Mesenchymal stem cell (in vitro differentiated cells and primary cell): ENCODE results near the gene HOXD13.

Source experiments
- DNase-seq: peaks from one replicate; pipeline ENCODE4 v3.0.0-alpha.2; 2013
- H2AFZ ChIP-seq: one replicate; pipeline ENCODE4 v1.6.1; 2013; ENCODE audit warnings: low read depth, mild to moderate bottlenecking, control low read depth, inconsistent platforms, low read length, moderate library complexity
- H2AK5ac ChIP-seq: 2 replicates; pipeline ENCODE4 v1.6.1; 2013; ENCODE audit warnings: low read length, moderate library complexity, mild to moderate bottlenecking, inconsistent platforms; ENCODE audit not compliant: severe bottlenecking
- H2BK120ac ChIP-seq: one replicate; pipeline ENCODE4 v1.6.1; 2013; ENCODE audit warnings: low read depth, mild to moderate bottlenecking, inconsistent platforms, low read length, moderate library complexity
- H2BK12ac ChIP-seq, 2 experiments: one replicate each; pipeline ENCODE4 v1.6.1; 2013; ENCODE audit warnings: inconsistent platforms in 2 of 2, low read length in 2 of 2, mild to moderate bottlenecking in 2 of 2, moderate library complexity in 2 of 2, control low read depth in 1 of 2
- H2BK15ac ChIP-seq: one replicate; pipeline ENCODE4 v1.6.1; 2013; ENCODE audit warnings: mild to moderate bottlenecking, low read depth, inconsistent platforms; ENCODE audit not compliant: poor library complexity, severe bottlenecking
- H2BK5ac ChIP-seq: 2 replicates; pipeline ENCODE4 v1.6.1; 2013; ENCODE audit warnings: low read depth, mild to moderate bottlenecking, low read length, control low read depth, inconsistent platforms; ENCODE audit not compliant: poor library complexity, severe bottlenecking
- H3K14ac ChIP-seq, 2 experiments: one replicate each; pipeline ENCODE4 v1.6.1; 2013; ENCODE audit warnings: inconsistent platforms in 2 of 2, low read length in 2 of 2, control low read depth in 1 of 2, mild to moderate bottlenecking in 1 of 2, moderate library complexity in 1 of 2
- H3K18ac ChIP-seq, 2 experiments: one replicate each; pipeline ENCODE4 v1.6.1; 2013; ENCODE audit warnings: inconsistent platforms in 2 of 2, low read length in 2 of 2, control low read depth in 1 of 2, low read depth in 1 of 2, mild to moderate bottlenecking in 1 of 2
- H3K23ac ChIP-seq, 2 experiments: one replicate each; pipeline ENCODE4 v1.6.1; 2013; ENCODE audit warnings: inconsistent platforms in 2 of 2, low read length in 2 of 2, mild to moderate bottlenecking in 2 of 2, moderate library complexity in 2 of 2, control low read depth in 1 of 2
- H3K27ac ChIP-seq: 2 replicates; pipeline ENCODE4 v1.5.1; 2013; ENCODE audit warnings: mild to moderate bottlenecking, moderate library complexity, low read length, control low read depth, inconsistent platforms; ENCODE audit not compliant: poor library complexity, severe bottlenecking
- H3K27me3 ChIP-seq, 2 experiments: 2 replicates each; pipeline versions ENCODE4 v1.6.1 to v1.7.0; 2013; ENCODE audit warnings: low read length in 2 of 2, mild to moderate bottlenecking in 2 of 2, moderate library complexity in 2 of 2, control low read depth in 1 of 2, inconsistent platforms in 1 of 2; ENCODE audit not compliant: control insufficient read depth in 1 of 2, insufficient read depth in 1 of 2
- H3K36me3 ChIP-seq, 2 experiments: 2 replicates each; pipeline versions ENCODE4 v1.6.1 to v1.7.0; 2013; ENCODE audit warnings: low read length in 2 of 2, control low read depth in 1 of 2, inconsistent platforms in 1 of 2, low read depth in 1 of 2, mild to moderate bottlenecking in 1 of 2; ENCODE audit not compliant: insufficient read depth in 2 of 2, control insufficient read depth in 1 of 2
- H3K4ac ChIP-seq, 2 experiments: one replicate each; pipeline ENCODE4 v1.6.1; 2013; ENCODE audit warnings: inconsistent platforms in 2 of 2, low read length in 2 of 2, mild to moderate bottlenecking in 2 of 2, moderate library complexity in 2 of 2, control low read depth in 1 of 2, low read depth in 1 of 2
- H3K4me1 ChIP-seq: 2 replicates; pipeline ENCODE4 v1.6.1; 2013; ENCODE audit warnings: low read depth, low read length, control low read depth; ENCODE audit not compliant: control insufficient read depth, insufficient read depth
- H3K4me2 ChIP-seq: 2 replicates; pipeline ENCODE4 v1.6.1; 2013; ENCODE audit warnings: low read length, mild to moderate bottlenecking, inconsistent platforms; ENCODE audit not compliant: poor library complexity, severe bottlenecking
- H3K4me3 ChIP-seq, 2 experiments: 2 replicates each; pipeline versions ENCODE4 v1.5.1 to v1.7.0; 2013; ENCODE audit warnings: low read length in 2 of 2, mild to moderate bottlenecking in 2 of 2, control low read depth in 1 of 2, low read depth in 1 of 2; ENCODE audit not compliant: insufficient read depth in 1 of 2
- H3K79me1 ChIP-seq: replicated peaks from 2 replicates; pipeline ENCODE4 v1.6.1; 2013; ENCODE audit warnings: mild to moderate bottlenecking, control low read depth, low read length, inconsistent platforms; ENCODE audit not compliant: poor library complexity, severe bottlenecking
- H3K9ac ChIP-seq: 2 replicates; pipeline ENCODE4 v1.7.0; 2013; ENCODE audit warnings: mild to moderate bottlenecking, low read length, moderate library complexity
- H3K9me3 ChIP-seq: 2 replicates; pipeline ENCODE4 v1.7.0; 2013; ENCODE audit warnings: mild to moderate bottlenecking, low read length; ENCODE audit not compliant: control insufficient read depth
- H4K8ac ChIP-seq: one replicate; pipeline ENCODE4 v1.6.1; 2013; ENCODE audit warnings: inconsistent platforms, mild to moderate bottlenecking, low read length, moderate library complexity
- H4K91ac ChIP-seq: one replicate; pipeline ENCODE4 v1.6.1; 2013; ENCODE audit warnings: mild to moderate bottlenecking, low read length, inconsistent platforms
- WGBS: methylation state at CpG from one replicate; pipeline ENCODE4 v1.1.7; 2013; ENCODE audit warnings: mixed read lengths; 5-methylcytosine and 5-hydroxymethylcytosine counted together

HOXD13 gene

GRCh38 chr2:176105730-176106580 is 13.4 kb downstream of the HOXD13 start:
- Histone ChIP-seq H2BK120ac (no peak overlapping the region), H3K27me3 (peaks cover 90 to 93% of the 10 kb centered on the region in 2 experiments), H2BK5ac (no peak overlapping the region), H2BK15ac (no peak overlapping the region), H3K27ac (no peak overlapping the region), H4K91ac (no peak overlapping the region), H3K9me3 (no peaks in the 10 kb centered on the region), H3K4me3 (no peak overlapping the region), H3K14ac (no peak overlapping the region), H3K79me1 (no peaks in the 10 kb centered on the region), H3K23ac (no peak overlapping the region), H2BK12ac (no peak overlapping the region), H4K8ac (no peak overlapping the region), H3K4me2 (no peak overlapping the region), H3K4ac (no peak overlapping the region), H3K9ac (no peak overlapping the region), H2AFZ (no peak overlapping the region), H3K18ac (no peak overlapping the region), H3K36me3 (no peaks in the 10 kb centered on the region), H2AK5ac (no peak overlapping the region), H3K4me1 (peaks cover 22% of the 10 kb centered on the region)
- no peak for DNase-seq
- 3% methylated on average over 23 of the region's 25 CpGs for WGBS

GRCh38 chr2:176106581-176107539 is 14.3 kb downstream of the HOXD13 start, which contains the start of gene HOXD11:
Gene HOXD11, plus strand, starts transcription at chr2:176107280. Its CDS starts 76 bp downstream, at chr2:176107356.
- 1% methylated on average over 44 of the region's 85 CpGs for WGBS
- no peak within 1 kb of the TSS for H4K91ac ChIP-seq
- H3K23ac ChIP-seq = no peak within 1 kb of the TSS
- H3K27ac ChIP-seq = no peak within 1 kb of the TSS
- peak within 1 kb of the TSS; percentile 27 to 69 for H3K4me3 ChIP-seq
- H3K4me1 ChIP-seq = peaks cover 22% of the 10 kb centered on the region
- H3K18ac ChIP-seq = no peak within 1 kb of the TSS
- H2BK120ac ChIP-seq = no peak within 1 kb of the TSS
- H3K9me3 ChIP-seq = no peaks in the 10 kb centered on the region
- no peak within 1 kb of the TSS for H3K14ac ChIP-seq
- H2AFZ ChIP-seq = no peak within 1 kb of the TSS
- H3K36me3 ChIP-seq = no peaks in the 10 kb centered on the region
- peak within 1 kb of the TSS; percentile 5 for H3K4me2 ChIP-seq
- H3K9ac ChIP-seq = no peak within 1 kb of the TSS
- H2AK5ac ChIP-seq = no peak within 1 kb of the TSS
- no peak within 1 kb of the TSS for H2BK15ac ChIP-seq
- H3K79me1 ChIP-seq = no peaks in the 10 kb centered on the region
- no peak within 1 kb of the TSS for H3K4ac ChIP-seq
- H2BK12ac ChIP-seq = no peak within 1 kb of the TSS
- H4K8ac ChIP-seq = no peak within 1 kb of the TSS
- H3K27me3 ChIP-seq = peaks cover 90 to 93% of the 10 kb centered on the region in 2 experiments
- no peak for DNase-seq
- no peak within 1 kb of the TSS for H2BK5ac ChIP-seq

GRCh38 chr2:176107731-176108181 is 15.2 kb downstream of the HOXD13 start:
- H3K18ac ChIP-seq = no peak overlapping the region
- H4K8ac ChIP-seq = no peak overlapping the region
- no peaks in the 10 kb centered on the region for H3K36me3 ChIP-seq
- H2BK12ac ChIP-seq = no peak overlapping the region
- H3K4me3 ChIP-seq = peak overlapping the region in 1 of 2 experiments; percentile 27
- H2BK15ac ChIP-seq = no peak overlapping the region
- no peak overlapping the region for H3K4ac ChIP-seq
- H2BK5ac ChIP-seq = no peak overlapping the region
- H3K9me3 ChIP-seq = no peaks in the 10 kb centered on the region
- H3K4me2 ChIP-seq = no peak overlapping the region
- H3K79me1 ChIP-seq = no peaks in the 10 kb centered on the region
- H3K23ac ChIP-seq = no peak overlapping the region
- no peak for DNase-seq
- WGBS = under 1% methylated on average over 25 of the region's 59 CpGs
- no peak overlapping the region for H3K9ac ChIP-seq
- no peak overlapping the region for H3K27ac ChIP-seq
- H3K14ac ChIP-seq = no peak overlapping the region
- no peak overlapping the region for H2AK5ac ChIP-seq
- H2BK120ac ChIP-seq = no peak overlapping the region
- no peak overlapping the region for H4K91ac ChIP-seq
- H3K27me3 ChIP-seq = peaks cover 90 to 93% of the 10 kb centered on the region in 2 experiments
- H2AFZ ChIP-seq = no peak overlapping the region
- peaks cover 22% of the 10 kb centered on the region for H3K4me1 ChIP-seq
